Measurements from ENCODE around the gene ANKRD44. TPM values are rescaled to one million over a fixed set of nuclear protein-coding genes. Genes with fewer than 3 reads are reported as not detected.

Gene ANKRD44
- total RNA-seq, 6 experiments from 2014 or later: 3.8 to 5.7 (median 4.7) TPM

DNA sequence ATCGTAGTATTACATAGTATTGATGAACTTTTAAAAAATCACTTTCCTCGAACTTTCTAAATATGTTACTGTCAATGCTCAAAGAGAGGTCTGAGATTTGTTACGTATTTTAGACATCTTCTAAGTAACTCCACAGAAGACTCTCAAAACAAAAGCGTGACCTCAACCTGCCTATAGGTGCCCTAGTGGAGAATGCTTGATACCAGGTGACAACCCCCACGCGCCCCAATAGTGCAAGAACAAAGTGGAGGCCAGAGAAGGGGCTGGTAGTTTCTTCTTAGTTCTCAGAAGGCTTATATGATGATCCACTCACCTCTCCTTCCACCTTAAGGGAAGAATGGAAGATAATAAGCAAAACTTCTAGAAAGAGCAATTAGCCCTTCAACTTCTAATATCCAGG, 102.6 kb downstream of the ANKRD44 start:
- DNase-seq: no peak
- H3K4me3 Mint-ChIP-seq: no peak overlapping the region
- H3K4me1 Mint-ChIP-seq (ENCODE audit: low read depth): peaks cover 39% of the 10 kb centered on the region
- TF ChIP-seq, protein P1, sequence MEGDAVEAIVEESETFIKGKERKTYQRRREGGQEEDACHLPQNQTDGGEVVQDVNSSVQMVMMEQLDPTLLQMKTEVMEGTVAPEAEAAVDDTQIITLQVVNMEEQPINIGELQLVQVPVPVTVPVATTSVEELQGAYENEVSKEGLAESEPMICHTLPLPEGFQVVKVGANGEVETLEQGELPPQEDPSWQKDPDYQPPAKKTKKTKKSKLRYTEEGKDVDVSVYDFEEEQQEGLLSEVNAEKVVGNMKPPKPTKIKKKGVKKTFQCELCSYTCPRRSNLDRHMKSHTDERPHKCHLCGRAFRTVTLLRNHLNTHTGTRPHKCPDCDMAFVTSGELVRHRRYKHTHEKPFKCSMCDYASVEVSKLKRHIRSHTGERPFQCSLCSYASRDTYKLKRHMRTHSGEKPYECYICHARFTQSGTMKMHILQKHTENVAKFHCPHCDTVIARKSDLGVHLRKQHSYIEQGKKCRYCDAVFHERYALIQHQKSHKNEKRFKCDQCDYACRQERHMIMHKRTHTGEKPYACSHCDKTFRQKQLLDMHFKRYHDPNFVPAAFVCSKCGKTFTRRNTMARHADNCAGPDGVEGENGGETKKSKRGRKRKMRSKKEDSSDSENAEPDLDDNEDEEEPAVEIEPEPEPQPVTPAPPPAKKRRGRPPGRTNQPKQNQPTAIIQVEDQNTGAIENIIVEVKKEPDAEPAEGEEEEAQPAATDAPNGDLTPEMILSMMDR (IDR thresholded peaks at IDR 0.05): no peak
- peaks cover 2% of the 10 kb centered on the region; the same call in 1 of the 2 replicates for H3K27me3 Mint-ChIP-seq (ENCODE audit: insufficient read depth)
- H3K9me3 Mint-ChIP-seq: no peaks in the 10 kb centered on the region
- no peak overlapping the region for H3K27ac Mint-ChIP-seq
- H3K36me3 Mint-ChIP-seq (ENCODE audit: low read depth): no peaks in the 10 kb centered on the region

DNA sequence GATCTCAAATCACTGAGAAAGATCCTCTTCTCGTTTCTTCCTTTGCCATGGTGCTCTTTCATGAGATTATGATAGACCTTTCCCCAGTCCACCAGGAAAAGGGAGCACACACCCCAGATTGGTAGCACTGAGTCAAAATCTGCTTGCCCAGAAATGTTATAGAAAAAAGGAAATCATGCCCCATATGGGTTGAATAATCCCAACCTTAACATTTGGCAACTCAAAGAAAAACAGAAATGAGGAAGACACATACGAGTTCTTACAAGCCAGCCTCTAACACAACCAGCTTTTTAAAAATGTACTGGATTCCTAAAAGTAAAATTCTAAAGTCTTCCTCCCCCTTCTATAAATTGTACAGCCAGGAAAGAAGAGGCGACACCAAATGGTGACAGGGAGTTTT, 103.0 kb downstream of the ANKRD44 start:
- TF ChIP-seq, protein P1 (IDR thresholded peaks at IDR 0.05): no peak
- Mint-ChIP-seq H3K27me3 (ENCODE audit: insufficient read depth) (peaks cover 2% of the 10 kb centered on the region; the same call in 1 of the 2 replicates), H3K4me1 (ENCODE audit: low read depth) (peaks cover 39% of the 10 kb centered on the region), H3K36me3 (ENCODE audit: low read depth) (no peaks in the 10 kb centered on the region), H3K9me3 (no peaks in the 10 kb centered on the region), H3K4me3 (no peak overlapping the region), H3K27ac (no peak overlapping the region)
- no peak for DNase-seq

DNA sequence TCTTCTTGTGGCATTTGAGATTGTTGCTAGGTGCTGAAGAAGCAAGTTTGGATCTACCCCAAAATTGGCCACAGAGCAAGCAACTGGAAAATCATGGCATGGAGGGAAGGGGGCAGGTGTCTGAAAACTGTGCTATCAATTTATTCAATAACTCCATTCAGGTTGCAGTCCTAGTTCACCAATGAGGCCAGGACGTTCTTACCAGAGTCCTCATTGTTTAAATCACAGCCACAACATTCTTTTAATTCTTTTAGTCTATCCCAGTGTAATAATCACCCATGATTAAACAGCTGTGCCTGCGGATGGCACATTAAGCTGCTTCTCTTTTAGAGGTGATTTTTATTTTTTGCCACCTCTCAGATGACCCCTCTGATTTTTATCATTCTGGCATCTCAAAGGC, 103.5 kb downstream of the ANKRD44 start:
- Mint-ChIP-seq H3K36me3 (ENCODE audit: low read depth) (no peaks in the 10 kb centered on the region), H3K27me3 (ENCODE audit: insufficient read depth) (peaks cover 2% of the 10 kb centered on the region; the same call in 1 of the 2 replicates), H3K4me1 (ENCODE audit: low read depth) (peaks cover 39% of the 10 kb centered on the region), H3K9me3 (no peaks in the 10 kb centered on the region), H3K27ac (no peak overlapping the region), H3K4me3 (no peak overlapping the region)
- no peak for DNase-seq
- TF ChIP-seq, protein P1 (IDR thresholded peaks at IDR 0.05): no peak

DNA sequence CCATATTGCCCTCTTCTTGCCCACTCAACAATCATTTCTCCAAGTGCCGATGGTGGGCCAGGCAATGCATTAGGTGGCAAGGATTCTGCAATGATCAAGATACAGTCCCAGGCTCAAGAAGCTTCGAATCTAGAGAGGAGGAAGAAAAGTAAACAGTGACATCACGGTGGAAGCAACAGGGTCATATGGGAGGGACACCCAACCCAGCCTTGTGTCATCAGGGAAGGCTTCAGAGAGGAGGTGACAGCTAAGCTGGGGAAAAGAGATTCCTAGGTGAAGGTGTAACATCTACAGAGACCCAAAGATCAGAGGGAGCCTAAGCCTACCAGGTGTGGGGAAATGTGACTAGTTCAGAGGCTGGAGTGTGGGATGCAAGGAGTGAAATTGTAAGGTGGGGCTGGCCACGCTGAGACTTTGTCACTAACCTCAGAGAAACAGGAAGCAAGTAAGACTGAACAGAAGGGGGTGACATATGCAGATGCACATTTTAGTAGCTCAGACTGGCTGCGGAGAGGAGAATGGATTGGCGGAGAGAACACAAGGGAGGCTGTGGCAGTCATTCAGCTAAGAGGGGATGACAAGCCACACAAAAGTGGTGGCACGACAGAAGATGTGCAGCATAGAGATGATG, 104.9 kb downstream of the ANKRD44 start:
- no peak overlapping the region for H3K27ac Mint-ChIP-seq
- H3K4me1 Mint-ChIP-seq (ENCODE audit: low read depth): peaks cover 39% of the 10 kb centered on the region
- H3K9me3 Mint-ChIP-seq: no peaks in the 10 kb centered on the region
- H3K36me3 Mint-ChIP-seq (ENCODE audit: low read depth): no peaks in the 10 kb centered on the region
- TF ChIP-seq, protein P1 (IDR thresholded peaks at IDR 0.05): no peak
- H3K4me3 Mint-ChIP-seq: no peak overlapping the region
- DNase-seq: no peak
- peaks cover 2% of the 10 kb centered on the region; the same call in 1 of the 2 replicates for H3K27me3 Mint-ChIP-seq (ENCODE audit: insufficient read depth)

DNA sequence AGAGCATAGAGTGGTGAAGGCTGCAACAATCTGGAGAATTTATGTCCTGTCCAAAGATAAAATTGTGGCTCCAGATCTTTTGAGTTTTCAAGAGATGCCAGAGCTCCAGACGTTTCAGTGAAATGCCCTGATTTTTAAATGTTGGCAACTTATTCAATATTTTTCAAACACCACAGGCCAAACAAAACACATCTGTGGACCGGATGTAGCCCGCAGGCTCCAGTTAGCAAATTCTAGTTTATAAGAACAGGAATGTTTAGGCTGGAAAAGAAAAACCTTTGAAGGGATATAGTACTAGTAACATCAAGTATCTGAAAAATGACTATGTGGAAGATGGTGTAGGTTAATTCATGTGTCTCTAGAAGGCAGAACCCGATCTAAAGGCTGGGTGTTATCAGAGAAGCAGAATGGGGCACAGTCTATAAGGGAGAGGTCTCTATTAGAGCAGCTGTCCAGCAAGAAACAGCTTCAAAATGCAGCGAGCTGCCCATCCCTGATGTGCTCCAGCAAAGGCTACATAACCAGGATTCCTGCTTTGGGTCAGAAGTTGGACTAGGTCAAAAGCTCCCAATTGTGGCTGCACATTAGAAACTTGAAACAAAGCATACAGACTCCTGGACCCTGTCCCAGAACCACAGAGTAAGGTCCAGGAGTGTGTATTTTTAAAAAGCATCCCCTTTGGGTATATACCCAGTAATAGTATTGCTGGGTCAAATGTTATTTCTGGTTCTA, 105.9 kb downstream of the ANKRD44 start:
- DNase-seq: no peak
- H3K4me3 Mint-ChIP-seq: no peak overlapping the region
- no peak overlapping the region; the same call in 1 of the 2 replicates for H3K27ac Mint-ChIP-seq
- peaks cover 2% of the 10 kb centered on the region; the same call in 1 of the 2 replicates for H3K27me3 Mint-ChIP-seq (ENCODE audit: insufficient read depth)
- TF ChIP-seq, protein P1 (IDR thresholded peaks at IDR 0.05): no peak
- no peaks in the 10 kb centered on the region for H3K36me3 Mint-ChIP-seq (ENCODE audit: low read depth)
- H3K4me1 Mint-ChIP-seq (ENCODE audit: low read depth): peaks cover 35% of the 10 kb centered on the region
- H3K9me3 Mint-ChIP-seq: no peaks in the 10 kb centered on the region

Measured in HFFc6 (cell line).